Stimulated activated CD8-positive, alpha-beta memory T cell treated with anti-CD3 and anti-CD28 coated beads, Interleukin-15, amount 100 ng/mL, for 4 hours (primary cell): Measurements from ENCODE around the gene CYP24A1.
"Not testable (repeated sequence)": the region's sequence is repeated elsewhere in the genome, so short reads cannot be mapped to it uniquely, and the experiment has no call there.

Source experiments
- DNase-seq, 2 donors: peaks; one replicate each; pipeline ENCODE4 v3.0.0-alpha.2; 2020; ENCODE audit warnings: low read depth in 2 of 2

CYP24A1 gene

GRCh38 chr20:54133434-54134427, 40.1 kb downstream of the CYP24A1 start:
- no peak for DNase-seq

GRCh38 chr20:54132612-54133433, 41.0 kb downstream of the CYP24A1 start:
- DNase-seq = no peak

- no peak for DNase-seq
Observed at GRCh38 chr20:54131675-54132611, 41.8 kb downstream of the CYP24A1 start.

GRCh38 chr20:54131125-54131524, 42.7 kb downstream of the CYP24A1 start:
- not testable (repeated sequence) for DNase-seq

GRCh38 chr20:54129350-54129749, 44.4 kb downstream of the CYP24A1 start:
- no peak for DNase-seq

GRCh38 chr20:54127855-54128574, 45.8 kb downstream of the CYP24A1 start:
- DNase-seq = no peak

- no peak for DNase-seq
Observed at GRCh38 chr20:54126806-54127655, 46.8 kb downstream of the CYP24A1 start.

GRCh38 chr20:54126328-54126727, 47.5 kb downstream of the CYP24A1 start:
- not testable (repeated sequence) for DNase-seq

GRCh38 chr20:54123587-54124180, 50.1 kb downstream of the CYP24A1 start:
- no peak for DNase-seq

- no peak for DNase-seq
Observed at GRCh38 chr20:54122681-54123586, 50.9 kb downstream of the CYP24A1 start.

GRCh38 chr20:54122189-54122588, 51.6 kb downstream of the CYP24A1 start:
- DNase-seq = no peak

- DNase-seq = no peak
Observed at GRCh38 chr20:54119744-54120143, 54.0 kb downstream of the CYP24A1 start.

GRCh38 chr20:54118220-54119001, 55.4 kb downstream of the CYP24A1 start:
- no peak for DNase-seq

GRCh38 chr20:54116550-54117235, 57.1 kb downstream of the CYP24A1 start:
- DNase-seq = no peak

GRCh38 chr20:54115172-54115854, 58.5 kb downstream of the CYP24A1 start:
- no peak for DNase-seq

- no peak for DNase-seq
Observed at GRCh38 chr20:54114109-54114508, 59.7 kb downstream of the CYP24A1 start.
